KMS-11 (cell line): ENCODE measurements around the gene INPP5A.

Experiments
- H2AFZ ChIP-seq: fragments of 200-600 bp; sonication (generic); 2 replicates; pipeline ENCODE4 v1.6.1; 2016; ENCODE audit warnings: antibody characterized with exemption, mixed run types, low read depth
- H3K27ac ChIP-seq: fragments of 200-600 bp; sonication (generic); 2 replicates; pipeline ENCODE4 v1.6.1; 2016; ENCODE audit warnings: mild to moderate bottlenecking, mixed run types
- H3K27me3 ChIP-seq: fragments of 200-600 bp; sonication (generic); 2 replicates; pipeline ENCODE4 v1.6.1; 2017; ENCODE audit warnings: mild to moderate bottlenecking, low read depth, mixed run types, moderate library complexity; ENCODE audit not compliant: insufficient read depth
- H3K36me3 ChIP-seq: fragments of 200-600 bp; sonication (generic); 2 replicates; pipeline ENCODE4 v1.6.1; 2017; ENCODE audit warnings: mild to moderate bottlenecking, mixed run types; ENCODE audit not compliant: insufficient read depth
- H3K4me1 ChIP-seq: fragments of 200-600 bp; sonication (generic); 2 replicates; pipeline ENCODE4 v1.6.1; 2016; ENCODE audit warnings: mild to moderate bottlenecking, low read depth, mixed run types; ENCODE audit not compliant: poor library complexity, severe bottlenecking
- H3K4me2 ChIP-seq: fragments of 200-600 bp; sonication (generic); 2 replicates; pipeline ENCODE4 v1.7.0; 2016; ENCODE audit warnings: mild to moderate bottlenecking, mixed run types
- H3K4me3 ChIP-seq: fragments of 200-600 bp; sonication (generic); IDR thresholded peaks from 2 replicates; pipeline ENCODE4 v1.6.1; 2017; ENCODE audit warnings: low read depth, low read length, mixed read lengths; ENCODE audit not compliant: insufficient read depth
- H3K79me2 ChIP-seq: fragments of 200-600 bp; sonication (generic); 2 replicates; pipeline ENCODE4 v1.6.1; 2016; ENCODE audit warnings: low read depth, mixed run types; ENCODE audit not compliant: insufficient read depth
- H3K9ac ChIP-seq: fragments of 200-600 bp; sonication (generic); 2 replicates; pipeline ENCODE4 v1.6.1; 2016; ENCODE audit warnings: mild to moderate bottlenecking, mixed run types
- H4K20me1 ChIP-seq: fragments of 200-600 bp; sonication (generic); 2 replicates; pipeline ENCODE4 v1.6.1; 2016; ENCODE audit warnings: mild to moderate bottlenecking, mixed run types; ENCODE audit not compliant: insufficient read depth
- CTCF ChIP-seq: fragments of 200-600 bp; sonication (generic); conservative IDR thresholded peaks from 2 replicates; pipeline ENCODE4 v1.6.1; 2017; ENCODE audit warnings: low read depth, mild to moderate bottlenecking, antibody characterized with exemption, low read length, moderate library complexity, mixed read lengths

Gene INPP5A

DNA sequence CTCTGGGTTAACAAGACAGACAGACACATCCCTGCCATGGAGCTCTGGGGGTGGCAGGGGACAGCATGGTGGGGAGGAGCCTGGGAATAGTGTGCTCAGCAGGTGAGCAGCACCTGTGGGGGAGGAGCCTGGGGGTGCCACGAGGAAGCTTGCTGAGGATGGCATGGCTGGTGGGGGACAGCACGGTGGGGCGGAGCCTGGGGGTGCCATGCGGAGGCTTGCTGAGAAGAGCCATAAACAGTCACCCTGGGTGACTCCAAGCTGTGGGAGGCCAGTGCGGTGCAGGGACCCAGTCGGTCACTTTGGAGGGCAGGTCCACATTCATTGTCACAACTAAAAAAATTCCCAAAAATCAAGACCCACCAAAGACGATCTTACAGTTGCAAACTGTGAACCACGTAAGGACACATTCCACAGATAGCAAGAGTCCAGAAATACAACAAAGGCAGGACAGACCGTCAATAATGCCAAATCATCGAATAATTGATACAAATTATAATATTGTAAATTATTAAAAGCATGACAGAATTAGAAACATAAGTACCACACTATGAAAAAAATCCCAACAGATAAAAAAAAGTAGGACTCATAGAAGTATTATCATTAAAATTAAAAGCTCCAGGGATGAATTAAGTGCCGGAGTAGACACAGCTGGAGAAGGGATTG lies 223.9 kb downstream of the INPP5A start:
- H3K36me3 ChIP-seq: no peaks in the 10 kb centered on the region
- H3K27me3 ChIP-seq: no peaks in the 10 kb centered on the region
- H3K4me3 ChIP-seq: no peak overlapping the region
- no peak overlapping the region for H3K27ac ChIP-seq
- H3K4me2 ChIP-seq: no peak overlapping the region
- H3K4me1 ChIP-seq: no peaks in the 10 kb centered on the region
- H3K79me2 ChIP-seq: no peaks in the 10 kb centered on the region
- H4K20me1 ChIP-seq: no peaks in the 10 kb centered on the region
- no peak overlapping the region for H3K9ac ChIP-seq
- TF ChIP-seq CTCF: no peak
- H2AFZ ChIP-seq: no peak overlapping the region

DNA sequence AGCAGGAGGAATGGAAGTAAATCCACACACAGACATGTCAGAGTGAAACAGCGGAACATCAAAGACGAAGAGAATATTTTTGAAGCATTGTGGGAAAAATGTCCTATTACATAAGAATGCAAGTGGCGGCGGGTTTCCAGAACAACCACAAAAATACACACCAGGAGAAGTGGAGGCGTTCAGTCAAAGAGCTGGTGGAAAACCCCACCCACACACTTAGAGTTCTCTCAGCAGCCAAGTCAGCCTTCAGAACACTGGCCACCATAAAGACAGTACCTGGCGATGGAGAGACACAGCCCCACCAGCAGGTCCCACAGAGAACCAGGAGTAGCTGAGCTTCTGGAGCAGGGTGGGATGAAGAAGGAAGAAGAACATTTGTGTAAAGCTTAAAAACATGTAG lies 224.7 kb downstream of the INPP5A start:
- Histone ChIP-seq H3K79me2 (no peaks in the 10 kb centered on the region), H3K4me1 (no peaks in the 10 kb centered on the region), H3K4me3 (no peak overlapping the region), H3K27me3 (no peaks in the 10 kb centered on the region), H3K9ac (no peak overlapping the region), H4K20me1 (no peaks in the 10 kb centered on the region), H3K36me3 (no peaks in the 10 kb centered on the region), H2AFZ (no peak overlapping the region), H3K4me2 (no peak overlapping the region), H3K27ac (no peak overlapping the region)
- no peak for TF ChIP-seq CTCF

GRCh38 chr10:132763545-132763944 lies 226.0 kb downstream of the INPP5A start:
- TF ChIP-seq CTCF: no peak
- H3K9ac ChIP-seq: no peak overlapping the region
- no peak overlapping the region for H3K4me2 ChIP-seq
- H3K27me3 ChIP-seq: no peaks in the 10 kb centered on the region
- H2AFZ ChIP-seq: no peak overlapping the region
- H3K36me3 ChIP-seq: no peaks in the 10 kb centered on the region
- no peaks in the 10 kb centered on the region for H3K4me1 ChIP-seq
- H3K79me2 ChIP-seq: no peaks in the 10 kb centered on the region
- H3K4me3 ChIP-seq: no peak overlapping the region
- H3K27ac ChIP-seq: no peak overlapping the region
- no peaks in the 10 kb centered on the region for H4K20me1 ChIP-seq

GRCh38 chr10:132764108-132764507 lies 226.5 kb downstream of the INPP5A start:
- Histone ChIP-seq H3K36me3 (no peaks in the 10 kb centered on the region), H3K79me2 (no peaks in the 10 kb centered on the region), H3K4me1 (no peaks in the 10 kb centered on the region), H3K4me2 (no peak overlapping the region), H2AFZ (no peak overlapping the region), H3K9ac (no peak overlapping the region), H3K4me3 (no peak overlapping the region), H3K27me3 (no peaks in the 10 kb centered on the region), H4K20me1 (no peaks in the 10 kb centered on the region), H3K27ac (no peak overlapping the region)
- TF ChIP-seq CTCF: no peak
